B cell (primary cell): Measurements from ENCODE around the gene NDC80.

Experiments used
- EZH2 ChIP-seq: IDR thresholded peaks from 2 replicates; pipeline ENCODE4 v1.6.1; 2012; ENCODE audit warnings: borderline replicate concordance, low read depth, mild to moderate bottlenecking, moderate library complexity, low read length; ENCODE audit not compliant: insufficient read depth, poor library complexity, severe bottlenecking
- TF ChIP-seq, protein P1 (sequence below): fragments of 200-600 bp; IDR thresholded peaks from one replicate; pipeline ENCODE4 v1.8.0; 2022; ENCODE audit warnings: antibody characterized with exemption, mild to moderate bottlenecking

DNA sequence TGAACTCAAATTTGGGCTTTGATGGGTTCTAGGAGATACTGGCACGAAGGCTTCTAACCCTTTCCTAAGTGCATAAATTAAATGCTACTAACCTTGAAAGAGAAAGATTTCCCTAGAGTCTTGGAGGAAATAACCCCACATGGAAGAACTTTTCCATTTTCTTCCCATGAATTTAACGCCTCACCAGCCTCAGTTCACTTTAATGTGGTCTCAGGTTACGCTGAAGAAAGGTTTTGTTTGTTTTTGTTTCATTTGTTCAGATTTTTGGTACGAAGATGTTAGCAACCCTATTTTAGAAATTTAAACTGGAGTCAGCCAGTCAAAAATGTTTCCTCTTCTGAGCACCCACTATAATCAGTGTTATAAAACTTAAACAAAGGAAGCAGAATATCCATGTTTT, 30.8 kb upstream of the NDC80 start:
- TF ChIP-seq, protein P1, sequence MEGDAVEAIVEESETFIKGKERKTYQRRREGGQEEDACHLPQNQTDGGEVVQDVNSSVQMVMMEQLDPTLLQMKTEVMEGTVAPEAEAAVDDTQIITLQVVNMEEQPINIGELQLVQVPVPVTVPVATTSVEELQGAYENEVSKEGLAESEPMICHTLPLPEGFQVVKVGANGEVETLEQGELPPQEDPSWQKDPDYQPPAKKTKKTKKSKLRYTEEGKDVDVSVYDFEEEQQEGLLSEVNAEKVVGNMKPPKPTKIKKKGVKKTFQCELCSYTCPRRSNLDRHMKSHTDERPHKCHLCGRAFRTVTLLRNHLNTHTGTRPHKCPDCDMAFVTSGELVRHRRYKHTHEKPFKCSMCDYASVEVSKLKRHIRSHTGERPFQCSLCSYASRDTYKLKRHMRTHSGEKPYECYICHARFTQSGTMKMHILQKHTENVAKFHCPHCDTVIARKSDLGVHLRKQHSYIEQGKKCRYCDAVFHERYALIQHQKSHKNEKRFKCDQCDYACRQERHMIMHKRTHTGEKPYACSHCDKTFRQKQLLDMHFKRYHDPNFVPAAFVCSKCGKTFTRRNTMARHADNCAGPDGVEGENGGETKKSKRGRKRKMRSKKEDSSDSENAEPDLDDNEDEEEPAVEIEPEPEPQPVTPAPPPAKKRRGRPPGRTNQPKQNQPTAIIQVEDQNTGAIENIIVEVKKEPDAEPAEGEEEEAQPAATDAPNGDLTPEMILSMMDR = no peak
- TF ChIP-seq EZH2 = no peak
